Kidney epithelial cell (primary cell): ENCODE data around the gene STX3. TPM values are rescaled to one million over a fixed set of nuclear protein-coding genes. Genes with fewer than 3 reads are reported as not detected.
"Not testable (repeated sequence)": the region's sequence is repeated elsewhere in the genome, so short reads cannot be mapped to it uniquely, and the experiment has no call there.

Experiments used
- DNase-seq: peaks from one replicate; pipeline ENCODE4 v3.0.0-alpha.2; 2010; ENCODE audit warnings: low read depth
- H3K27me3 ChIP-seq: 2 replicates; pipeline ENCODE4 v1.6.0; 2011; ENCODE audit warnings: low read length; ENCODE audit not compliant: control insufficient read depth, insufficient read depth
- H3K36me3 ChIP-seq: 2 replicates; pipeline ENCODE4 v1.5.1; 2011; ENCODE audit warnings: low read length; ENCODE audit not compliant: control insufficient read depth, insufficient read depth
- H3K4me3 ChIP-seq: 2 replicates; pipeline ENCODE4 v1.5.1; 2011; ENCODE audit warnings: low read depth, mild to moderate bottlenecking, control low read depth, low read length
- total RNA-seq: library from RNA; depleted of rRNA; stranded (reverse); fragments of >200 nt; gene quantifications from 2 replicates; pipeline ENCODE4 v1.2.3, GENCODE V29; 2015
- TF ChIP-seq, protein P1 (sequence below): IDR thresholded peaks from 2 replicates; pipeline ENCODE4 v1.5.1; 2011; ENCODE audit warnings: mild to moderate bottlenecking, moderate library complexity, low read length, control low read depth, inconsistent platforms; ENCODE audit not compliant: insufficient read depth, poor library complexity, severe bottlenecking

Gene STX3
- total RNA-seq, 1 donor from 2014 or later: 73.5 TPM

DNA sequence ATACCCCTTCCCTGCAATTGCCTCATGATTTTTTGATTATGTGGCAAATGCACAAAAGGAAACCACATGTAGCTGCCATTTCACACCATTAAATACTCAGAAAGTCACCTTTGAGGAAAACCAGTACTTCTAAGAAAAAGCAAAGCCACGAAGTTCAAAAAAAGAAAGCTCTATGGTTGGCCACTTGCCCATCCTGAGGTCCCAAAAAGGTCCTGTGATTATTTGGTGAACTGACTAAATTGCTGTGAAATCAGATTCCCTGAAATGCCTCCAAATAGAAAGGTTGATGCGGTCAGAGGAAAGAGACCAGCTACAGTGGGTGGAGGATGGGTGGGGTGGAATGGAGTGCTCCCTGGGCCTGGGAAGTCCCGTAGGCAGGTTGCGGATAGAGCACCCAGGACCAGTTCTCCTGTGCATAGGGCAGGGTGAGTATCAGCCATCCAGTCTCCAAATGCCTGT is 28.5 kb downstream of the STX3 start:
- H3K36me3 ChIP-seq: peaks cover 1% of the 10 kb centered on the region
- H3K4me3 ChIP-seq: no peak overlapping the region
- H3K27me3 ChIP-seq: no peaks in the 10 kb centered on the region
- TF ChIP-seq, protein P1, sequence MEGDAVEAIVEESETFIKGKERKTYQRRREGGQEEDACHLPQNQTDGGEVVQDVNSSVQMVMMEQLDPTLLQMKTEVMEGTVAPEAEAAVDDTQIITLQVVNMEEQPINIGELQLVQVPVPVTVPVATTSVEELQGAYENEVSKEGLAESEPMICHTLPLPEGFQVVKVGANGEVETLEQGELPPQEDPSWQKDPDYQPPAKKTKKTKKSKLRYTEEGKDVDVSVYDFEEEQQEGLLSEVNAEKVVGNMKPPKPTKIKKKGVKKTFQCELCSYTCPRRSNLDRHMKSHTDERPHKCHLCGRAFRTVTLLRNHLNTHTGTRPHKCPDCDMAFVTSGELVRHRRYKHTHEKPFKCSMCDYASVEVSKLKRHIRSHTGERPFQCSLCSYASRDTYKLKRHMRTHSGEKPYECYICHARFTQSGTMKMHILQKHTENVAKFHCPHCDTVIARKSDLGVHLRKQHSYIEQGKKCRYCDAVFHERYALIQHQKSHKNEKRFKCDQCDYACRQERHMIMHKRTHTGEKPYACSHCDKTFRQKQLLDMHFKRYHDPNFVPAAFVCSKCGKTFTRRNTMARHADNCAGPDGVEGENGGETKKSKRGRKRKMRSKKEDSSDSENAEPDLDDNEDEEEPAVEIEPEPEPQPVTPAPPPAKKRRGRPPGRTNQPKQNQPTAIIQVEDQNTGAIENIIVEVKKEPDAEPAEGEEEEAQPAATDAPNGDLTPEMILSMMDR: no peak
- DNase-seq: no peak

DNA sequence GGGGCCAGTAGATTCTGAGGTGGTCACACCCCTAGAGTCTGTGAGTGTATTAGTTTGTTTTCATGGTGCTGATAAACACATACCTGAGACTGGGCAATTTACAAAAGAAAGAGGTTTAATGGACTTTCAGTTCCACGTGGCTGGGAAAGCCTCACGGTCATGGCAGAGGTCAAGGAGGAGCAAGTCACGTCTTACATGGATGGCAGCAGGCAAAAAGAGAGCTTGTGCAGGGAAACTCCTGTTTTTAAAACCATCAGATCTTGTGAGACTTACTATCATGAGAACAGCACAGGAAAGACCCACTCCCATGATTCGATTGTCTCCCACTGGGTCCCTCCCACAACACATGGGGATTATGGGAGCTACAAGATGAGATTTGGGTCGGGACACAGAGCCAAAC is 29.3 kb downstream of the STX3 start:
- H3K27me3 ChIP-seq, DNase-seq, H3K4me3 ChIP-seq, H3K36me3 ChIP-seq: not testable (repeated sequence)

DNA sequence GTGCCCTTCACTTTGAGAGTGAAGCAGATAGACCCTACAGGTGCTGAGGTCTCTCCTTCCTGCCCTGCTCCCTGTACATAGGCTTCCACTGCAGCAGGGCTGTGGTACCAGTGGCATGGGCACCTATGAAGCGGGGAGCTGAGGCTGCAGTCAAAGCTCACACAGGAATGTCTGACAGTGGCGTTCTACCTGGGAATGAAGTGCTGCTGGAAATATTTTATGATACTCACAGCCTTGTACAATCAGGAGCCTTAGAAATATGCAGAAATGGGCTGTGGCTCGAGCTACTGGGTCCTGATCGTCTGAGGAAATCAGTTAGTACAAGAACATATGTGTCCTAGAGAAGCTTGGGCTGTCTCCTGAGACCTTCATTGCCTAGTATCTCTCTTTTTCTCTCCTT is 30.6 kb downstream of the STX3 start:
- no peak overlapping the region for H3K4me3 ChIP-seq
- no peaks in the 10 kb centered on the region for H3K36me3 ChIP-seq
- TF ChIP-seq, protein P1: no peak
- H3K27me3 ChIP-seq: no peaks in the 10 kb centered on the region
- no peak for DNase-seq

DNA sequence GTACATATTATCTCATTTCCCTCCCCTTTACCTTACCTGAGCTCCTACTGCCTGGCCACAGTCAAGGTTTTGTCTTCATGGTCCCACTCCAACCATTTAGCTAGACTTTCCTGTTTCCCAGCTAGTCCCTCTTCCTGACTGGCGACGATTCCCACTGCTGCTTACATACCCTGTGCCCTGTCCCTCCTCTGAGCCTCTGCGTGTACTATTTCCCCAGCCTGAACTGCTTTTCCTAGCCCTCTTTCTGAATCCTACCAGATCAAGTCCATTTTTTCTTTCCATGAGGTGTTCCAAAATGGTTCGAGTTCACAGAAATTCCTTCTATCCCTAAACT is 32.0 kb downstream of the STX3 start:
- TF ChIP-seq, protein P1: no peak
- Histone ChIP-seq H3K4me3 (no peak overlapping the region), H3K36me3 (peaks cover 1% of the 10 kb centered on the region), H3K27me3 (no peaks in the 10 kb centered on the region)
- no peak for DNase-seq

DNA sequence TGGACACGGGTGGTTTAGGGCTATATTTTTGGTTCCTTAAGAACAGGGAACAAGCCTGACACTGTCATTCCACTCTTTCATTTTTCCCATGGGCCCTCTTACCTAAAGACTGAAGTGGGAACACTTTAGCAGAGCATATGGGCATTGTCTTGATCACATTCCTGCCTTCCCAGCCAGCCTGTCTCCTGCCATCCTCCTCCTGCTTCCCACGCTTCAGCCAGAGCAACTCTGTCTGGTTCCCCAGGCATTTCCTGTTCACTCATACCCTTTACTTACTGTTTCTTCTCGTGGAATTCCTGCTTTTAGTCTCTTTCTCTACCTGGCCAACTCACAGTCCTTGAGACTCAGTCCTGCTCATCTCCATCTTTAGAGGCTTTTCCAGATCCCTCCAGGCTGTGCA is 32.6 kb downstream of the STX3 start:
- no peaks in the 10 kb centered on the region for H3K27me3 ChIP-seq
- H3K4me3 ChIP-seq: no peak overlapping the region
- no peak for DNase-seq
- peaks cover 3% of the 10 kb centered on the region for H3K36me3 ChIP-seq
- TF ChIP-seq, protein P1: no peak

DNA sequence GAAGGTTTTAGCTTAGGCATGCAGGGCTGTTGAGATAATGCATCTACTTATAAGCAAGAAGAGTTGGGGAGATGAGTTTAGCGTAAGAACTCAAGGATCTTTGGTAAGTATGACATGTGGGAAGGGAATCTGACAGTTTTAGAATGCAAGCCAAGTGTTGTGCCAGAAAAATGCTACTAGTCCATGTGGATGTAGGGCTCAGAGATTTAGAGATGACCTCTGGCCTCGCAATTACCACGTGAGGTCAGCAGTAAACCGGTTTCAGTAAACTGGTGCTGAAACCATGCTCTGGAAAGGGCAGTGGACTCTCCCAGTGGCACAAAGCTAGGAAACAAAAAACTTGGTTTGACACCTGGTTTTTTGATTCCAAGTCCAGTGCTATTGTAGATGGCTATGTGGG is 36.5 kb downstream of the STX3 start:
- H3K4me3 ChIP-seq: no peak overlapping the region
- no peaks in the 10 kb centered on the region for H3K27me3 ChIP-seq
- TF ChIP-seq, protein P1: no peak
- DNase-seq: no peak
- peaks cover 6% of the 10 kb centered on the region for H3K36me3 ChIP-seq
